Hematopoietic multipotent progenitor cell treated with erythropoietin and hydrocortisone succinate and interleukin-3 and kit ligand, for 6 days (in vitro differentiated cells): ENCODE data around the gene NADSYN1.
A peak's percentile ranks its signal among the peaks of the same experiment; 100 is the strongest.
"Not testable (repeated sequence)": the region's sequence is repeated elsewhere in the genome, so short reads cannot be mapped to it uniquely, and the experiment has no call there.

Experiments used
- DNase-seq: peaks from one replicate; pipeline ENCODE4 v3.0.0-alpha.2; 2015

NADSYN1 gene

GRCh38 chr11:71453037-71453917, at the start of gene NADSYN1:
TSS of gene NADSYN1 (plus strand) at chr11:71453203. CDS start at chr11:71453297, 94 bp downstream.
- DNase-seq: peak; percentile 97

GRCh38 chr11:71404209-71404608, 48.8 kb upstream of the NADSYN1 start:
- no peak for DNase-seq

- DNase-seq: no peak
Observed at GRCh38 chr11:71406681-71407080, 46.3 kb upstream of the NADSYN1 start.

GRCh38 chr11:71407356-71407755, 45.6 kb upstream of the NADSYN1 start:
- no peak for DNase-seq

- no peak for DNase-seq
Observed at GRCh38 chr11:71408826-71409225, 44.2 kb upstream of the NADSYN1 start.

GRCh38 chr11:71410363-71410966, 42.5 kb upstream of the NADSYN1 start:
- no peak for DNase-seq

GRCh38 chr11:71414645-71415044, 38.4 kb upstream of the NADSYN1 start:
- DNase-seq: no peak

- no peak for DNase-seq
Observed at GRCh38 chr11:71418643-71419042, 34.4 kb upstream of the NADSYN1 start.

GRCh38 chr11:71420455-71421241, 32.4 kb upstream of the NADSYN1 start:
- peak; percentile 65 for DNase-seq

GRCh38 chr11:71421392-71421950, 31.5 kb upstream of the NADSYN1 start:
- no peak for DNase-seq

- DNase-seq: not testable (repeated sequence)
Observed at GRCh38 chr11:71422318-71422717, 30.7 kb upstream of the NADSYN1 start.

- no peak for DNase-seq
Observed at GRCh38 chr11:71423181-71423790, 29.7 kb upstream of the NADSYN1 start.

GRCh38 chr11:71425409-71425808, 27.6 kb upstream of the NADSYN1 start:
- DNase-seq: no peak

GRCh38 chr11:71425860-71426259, 27.1 kb upstream of the NADSYN1 start:
- DNase-seq: no peak

GRCh38 chr11:71426413-71426812, 26.6 kb upstream of the NADSYN1 start:
- no peak for DNase-seq

GRCh38 chr11:71428861-71429435, 24.1 kb upstream of the NADSYN1 start:
- no peak for DNase-seq

- no peak for DNase-seq
Observed at GRCh38 chr11:71429701-71430100, 23.3 kb upstream of the NADSYN1 start.

- DNase-seq: no peak
Observed at GRCh38 chr11:71430166-71430565, 22.8 kb upstream of the NADSYN1 start.

- no peak for DNase-seq
Observed at GRCh38 chr11:71431271-71431670, 21.7 kb upstream of the NADSYN1 start.

- DNase-seq: no peak
Observed at GRCh38 chr11:71432761-71433647, 20.0 kb upstream of the NADSYN1 start.
